Adipose tissue (tissue), 3 donors: ENCODE measurements around the gene PFKFB2. TPM values are rescaled to one million over a fixed set of nuclear protein-coding genes. Genes with fewer than 3 reads are reported as not detected.
A peak's percentile ranks its signal among the peaks of the same experiment; 100 is the strongest.

Experiments used
- H3K27ac ChIP-seq: one replicate; pipeline ENCODE4 v1.5.1; 2013; ENCODE audit warnings: low read depth, low read length
- WGBS, 3 donors: extraction: QIAGEN DNeasy Blood & Tissue Kit; methylation state at CpG; one replicate each; pipeline ENCODE4 v1.1.7; 2013; 5-methylcytosine and 5-hydroxymethylcytosine counted together
- polyA plus RNA-seq, 3 donors: library from polyadenylated mRNA; stranded (reverse); fragments of 200-250 nt; gene quantifications; one replicate each; pipeline ENCODE4 v1.2.3, GENCODE V29; 2013
- donor health status: healthy with polysubstance abuse.
- donor health status: Bipolar disorder and iron deficiency.
- donor health status: healthy.

Gene PFKFB2
- 1 to 10 TPM; 3.3 to 5.8 (median 5.2) TPM for polyA plus RNA-seq

- H3K27ac ChIP-seq, result peak within 1 kb of the TSS; percentile 66
- 1 to 5% (median 3%) methylated on average over 56 of the region's 56 CpGs for WGBS, 3 donors
Measured at GRCh38 chr1:207052911-207053769, at the start of gene PFKFB2. Gene PFKFB2 (plus strand): TSS chr1:207053275. CDS start chr1:207054718, 1,443 bp downstream.

GRCh38 chr1:207004931-207005830 is 47.9 kb upstream of the PFKFB2 start:
- H3K27ac ChIP-seq, result no peak overlapping the region
- 36 to 43% (median 37%) methylated on average over 9 of the region's 9 CpGs for WGBS, 3 donors

- no peak overlapping the region for H3K27ac ChIP-seq
- WGBS, 3 donors, result 70 to 89% (median 82%) methylated on average over 3 of the region's 3 CpGs
Measured at GRCh38 chr1:207006083-207006482, 47.0 kb upstream of the PFKFB2 start.

GRCh38 chr1:207006914-207007313 is 46.2 kb upstream of the PFKFB2 start:
- H3K27ac ChIP-seq, result no peak overlapping the region
- 61 to 73% (median 68%) methylated on average over 3 of the region's 3 CpGs for whole genome bisulfite sequencing, 3 donors

- no peak overlapping the region for H3K27ac ChIP-seq
Measured at GRCh38 chr1:207007352-207008033, 45.6 kb upstream of the PFKFB2 start.

GRCh38 chr1:207009182-207009850 is 43.8 kb upstream of the PFKFB2 start:
- 82 to 91% (median 91%) methylated on average over 10 of the region's 10 CpGs for WGBS, 3 donors
- no peak overlapping the region for H3K27ac ChIP-seq

More at GRCh38 chr1:207007352-207008033, 45.6 kb upstream of the PFKFB2 start:
- WGBS, 3 donors, result 58 to 79% (median 67%) methylated on average over 5 of the region's 5 CpGs

GRCh38 chr1:207009945-207010344 is 43.1 kb upstream of the PFKFB2 start:
- WGBS, 3 donors, result 65 to 74% (median 66%) methylated on average over 7 of the region's 7 CpGs
- H3K27ac ChIP-seq, result no peak overlapping the region

GRCh38 chr1:207010726-207011125 is 42.3 kb upstream of the PFKFB2 start:
- H3K27ac ChIP-seq, result no peak overlapping the region
- 94 to 99% (median 96%) methylated on average over 2 of the region's 2 CpGs for WGBS, 3 donors

GRCh38 chr1:207013321-207014085 is 39.6 kb upstream of the PFKFB2 start:
- no peak overlapping the region for H3K27ac ChIP-seq
- WGBS, 3 donors, result 63 to 73% (median 71%) methylated on average over 6 of the region's 6 CpGs

- H3K27ac ChIP-seq, result no peak overlapping the region
- WGBS, 3 donors, result 89 to 96% (median 94%) methylated on average over 3 of the region's 3 CpGs
Measured at GRCh38 chr1:207014728-207015127, 38.3 kb upstream of the PFKFB2 start.

GRCh38 chr1:207015791-207016190 is 37.3 kb upstream of the PFKFB2 start:
- 89 to 93% (median 90%) methylated on average over 3 of the region's 3 CpGs for WGBS, 3 donors
- H3K27ac ChIP-seq, result no peak overlapping the region

GRCh38 chr1:207017615-207018559 is 35.2 kb upstream of the PFKFB2 start:
- WGBS, 3 donors, result 44 to 68% (median 65%) methylated on average over 7 of the region's 7 CpGs
- no peak overlapping the region for H3K27ac ChIP-seq

GRCh38 chr1:207018707-207019106 is 34.4 kb upstream of the PFKFB2 start:
- no peak overlapping the region for H3K27ac ChIP-seq
- 81 to 91% (median 90%) methylated on average over 4 of the region's 4 CpGs for WGBS, 3 donors

GRCh38 chr1:207019161-207019560 is 33.9 kb upstream of the PFKFB2 start:
- 83 to 93% (median 83%) methylated on average over 2 of the region's 2 CpGs for WGBS, 3 donors
- H3K27ac ChIP-seq, result no peak overlapping the region

GRCh38 chr1:207019661-207020060 is 33.4 kb upstream of the PFKFB2 start:
- H3K27ac ChIP-seq, result no peak overlapping the region
- WGBS, 3 donors, result 48 to 79% (median 65%) methylated on average over 2 of the region's 2 CpGs

GRCh38 chr1:207020065-207020708 is 32.9 kb upstream of the PFKFB2 start:
- H3K27ac ChIP-seq, result no peak overlapping the region
- WGBS, 3 donors, result 71 to 82% (median 82%) methylated on average over 9 of the region's 9 CpGs
